HepG2 (cell line): ENCODE results near the gene HSF4. TPM values are rescaled to one million over a fixed set of nuclear protein-coding genes. Genes with fewer than 3 reads are reported as not detected.

ENCODE experiments used
- AGO1 ChIP-seq: fragments of 200-400 bp; formaldehyde crosslinking; IDR thresholded peaks from 2 replicates; pipeline ENCODE4 v1.6.1; 2017; ENCODE audit warnings: mild to moderate bottlenecking, low read depth, low read length, moderate library complexity; ENCODE audit not compliant: poor library complexity, severe bottlenecking
- AGO2 ChIP-seq: fragments of 200-400 bp; formaldehyde crosslinking; optimal IDR thresholded peaks from 2 replicates; pipeline ENCODE3; 2017; ENCODE audit warnings: mild to moderate bottlenecking, low read depth, low read length, moderate library complexity
- CENPBD1 ChIP-seq: sonication (generic); formaldehyde crosslinking; IDR thresholded peaks from 2 replicates; pipeline ENCODE4 v1.8.0; 2022; ENCODE audit warnings: missing genetic modification reagents, low read depth, mild to moderate bottlenecking, borderline replicate concordance
- DNMT1 ChIP-seq: sonication (generic); formaldehyde crosslinking; IDR thresholded peaks from 2 replicates; pipeline ENCODE4 v1.5.1; 2020; ENCODE audit warnings: mild to moderate bottlenecking, missing genetic modification reagents
- FOXO1 ChIP-seq: sonication (generic); formaldehyde crosslinking; IDR thresholded peaks from 2 replicates; pipeline ENCODE4 v1.4.0; 2020; ENCODE audit warnings: missing genetic modification reagents
- GFI1 ChIP-seq: sonication (generic); formaldehyde crosslinking; IDR thresholded peaks from 2 replicates; pipeline ENCODE4 v1.5.0; 2020; ENCODE audit warnings: missing genetic modification reagents, mild to moderate bottlenecking, borderline replicate concordance
- NBN ChIP-seq: fragments of 450-650 bp; conservative IDR thresholded peaks from 2 replicates; pipeline ENCODE4 v1.6.1; 2017
- PAX8 ChIP-seq: sonication (generic); formaldehyde crosslinking; IDR thresholded peaks from 2 replicates; pipeline ENCODE4 v1.8.0; 2022; ENCODE audit warnings: mild to moderate bottlenecking, missing genetic modification reagents, borderline replicate concordance
- PPARG ChIP-seq: conservative IDR thresholded peaks from 2 replicates; pipeline ENCODE4 v1.6.1; 2016; ENCODE audit warnings: missing biosample characterization, missing genetic modification reagents
- RARA ChIP-seq: IDR thresholded peaks from 2 replicates; pipeline ENCODE4 v1.6.1; 2016; ENCODE audit warnings: missing genetic modification reagents, missing compliant biosample characterization
- RBFOX2 ChIP-seq: fragments of 200-400 bp; formaldehyde crosslinking; IDR thresholded peaks from 2 replicates; pipeline ENCODE4 v1.6.1; 2017; ENCODE audit warnings: low read depth, mild to moderate bottlenecking, low read length
- ZKSCAN1 ChIP-seq: fragments of 150-350 bp; IDR thresholded peaks from 2 replicates; pipeline ENCODE4 v1.6.1; 2014; ENCODE audit warnings: low read length
- ZNF543 ChIP-seq: sonication (generic); formaldehyde crosslinking; IDR thresholded peaks from 2 replicates; pipeline ENCODE4 v1.4.0; 2020; ENCODE audit warnings: mild to moderate bottlenecking, missing genetic modification reagents
- ZNF549 ChIP-seq: sonication (generic); formaldehyde crosslinking; IDR thresholded peaks from 2 replicates; pipeline ENCODE4 v1.5.0; 2020; ENCODE audit warnings: missing genetic modification reagents
- ZNF567 ChIP-seq: sonication (generic); formaldehyde crosslinking; IDR thresholded peaks from 2 replicates; pipeline ENCODE4 v1.8.1; 2023; ENCODE audit warnings: mild to moderate bottlenecking, missing genetic modification reagents, borderline replicate concordance
- ZNF616 ChIP-seq: sonication (generic); formaldehyde crosslinking; IDR thresholded peaks from 2 replicates; pipeline ENCODE4 v1.5.0; 2020; ENCODE audit warnings: low read depth, mild to moderate bottlenecking, missing genetic modification reagents
- ZNF768 ChIP-seq: sonication (generic); formaldehyde crosslinking; IDR thresholded peaks from 2 replicates; pipeline ENCODE4 v1.4.0; 2020; ENCODE audit warnings: missing genetic modification reagents
- ZSCAN31 ChIP-seq: sonication (generic); formaldehyde crosslinking; IDR thresholded peaks from 2 replicates; pipeline ENCODE4 v1.5.0; 2020; ENCODE audit warnings: low read depth, mild to moderate bottlenecking, missing genetic modification reagents
- polyA plus RNA-seq, 8 experiments: library from polyadenylated mRNA; depleted of rRNA in 3 of 8; stranded (reverse) in 7 of 8; unstranded in 1 of 8; fragments of >200 nt; fragmentation: Illumina TruSeq in 4 of 8; extraction: Trizol in 4 of 8; gene quantifications; 2 replicates each; pipeline versions ENCODE4 v1.2.1 to v1.2.3, GENCODE V29; 2011 to 2016; ENCODE audit warnings: low read depth in 4 of 8, missing spikeins in 1 of 8, mixed read lengths in 1 of 8; ENCODE audit not compliant: insufficient read depth in 1 of 8
- total RNA-seq, 5 experiments: library from RNA; depleted of rRNA; stranded (reverse); fragments of >200 nt; fragmentation: Illumina TruSeq; extraction: Trizol; gene quantifications; 2 replicates each; pipeline ENCODE4 v1.2.3, GENCODE V29; 2016; ENCODE audit warnings: low read depth in 1 of 5
- TF ChIP-seq, protein P1 (sequence below), 2 experiments: IDR thresholded peaks; 2 replicates each; pipeline ENCODE4 v1.6.1; 2011 to 2012; ENCODE audit warnings: low read length in 2 of 2, borderline replicate concordance in 1 of 2, low read depth in 1 of 2, mild to moderate bottlenecking in 1 of 2, moderate library complexity in 1 of 2
- TF ChIP-seq, protein P2 (sequence below): sonication (generic); formaldehyde crosslinking; IDR thresholded peaks from 2 replicates; pipeline ENCODE4 v1.5.0; 2020; ENCODE audit warnings: mild to moderate bottlenecking, low read depth, missing genetic modification reagents, borderline replicate concordance
- TF ChIP-seq, protein P3 (sequence below): sonication (generic); formaldehyde crosslinking; IDR thresholded peaks from 2 replicates; pipeline ENCODE4 v1.4.0; 2020; ENCODE audit warnings: mild to moderate bottlenecking, missing genetic modification reagents

The HSF4 gene
- total and polyA plus RNA-seq, 2 of the 13 experiments (the other 11 are each of a cell fraction or from before 2014, with no cell fraction given) = 3.5 to 16.9 TPM

DNA sequence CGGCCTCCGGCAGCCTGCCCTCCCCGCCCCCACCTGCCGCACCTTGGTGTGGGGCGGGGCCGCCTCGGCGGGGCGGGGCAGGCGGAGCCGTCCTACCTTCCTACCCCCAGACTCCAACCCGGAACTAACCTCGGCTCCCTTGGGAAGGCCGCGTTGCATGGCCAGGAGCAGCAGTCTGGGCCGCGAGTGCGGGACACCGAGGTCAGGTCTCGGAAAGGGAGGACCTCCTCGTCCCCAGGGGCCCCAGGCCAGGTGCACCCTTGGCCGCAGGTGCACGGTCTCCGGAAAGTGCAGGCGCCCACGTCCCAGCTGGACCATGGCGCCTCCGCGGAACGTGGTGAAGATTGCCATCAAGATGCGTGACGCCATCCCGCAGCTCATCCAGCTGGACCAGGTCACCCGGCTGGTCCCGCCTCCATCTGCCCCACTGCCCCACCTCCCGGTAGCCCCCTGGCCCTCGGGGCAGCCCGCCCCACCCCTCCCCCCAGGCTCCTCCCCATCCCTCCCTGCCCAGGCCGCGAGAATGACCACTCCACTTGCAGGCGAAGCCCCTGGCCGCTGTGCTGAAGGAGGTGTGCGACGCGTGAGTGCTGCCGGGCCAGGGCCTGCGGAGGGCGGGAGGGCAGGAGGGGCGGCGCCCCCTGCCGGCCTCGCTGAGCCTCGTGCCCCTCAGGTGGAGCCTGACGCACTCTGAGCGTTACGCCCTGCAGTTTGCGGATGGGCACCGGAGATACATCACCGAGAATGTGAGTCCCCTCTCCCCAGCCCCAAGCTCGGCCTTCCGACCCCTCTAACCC lies 34.7 kb downstream of the HSF4 start, which contains the start of gene ELMO3 (continued):
- TF ChIP-seq, protein P1, sequence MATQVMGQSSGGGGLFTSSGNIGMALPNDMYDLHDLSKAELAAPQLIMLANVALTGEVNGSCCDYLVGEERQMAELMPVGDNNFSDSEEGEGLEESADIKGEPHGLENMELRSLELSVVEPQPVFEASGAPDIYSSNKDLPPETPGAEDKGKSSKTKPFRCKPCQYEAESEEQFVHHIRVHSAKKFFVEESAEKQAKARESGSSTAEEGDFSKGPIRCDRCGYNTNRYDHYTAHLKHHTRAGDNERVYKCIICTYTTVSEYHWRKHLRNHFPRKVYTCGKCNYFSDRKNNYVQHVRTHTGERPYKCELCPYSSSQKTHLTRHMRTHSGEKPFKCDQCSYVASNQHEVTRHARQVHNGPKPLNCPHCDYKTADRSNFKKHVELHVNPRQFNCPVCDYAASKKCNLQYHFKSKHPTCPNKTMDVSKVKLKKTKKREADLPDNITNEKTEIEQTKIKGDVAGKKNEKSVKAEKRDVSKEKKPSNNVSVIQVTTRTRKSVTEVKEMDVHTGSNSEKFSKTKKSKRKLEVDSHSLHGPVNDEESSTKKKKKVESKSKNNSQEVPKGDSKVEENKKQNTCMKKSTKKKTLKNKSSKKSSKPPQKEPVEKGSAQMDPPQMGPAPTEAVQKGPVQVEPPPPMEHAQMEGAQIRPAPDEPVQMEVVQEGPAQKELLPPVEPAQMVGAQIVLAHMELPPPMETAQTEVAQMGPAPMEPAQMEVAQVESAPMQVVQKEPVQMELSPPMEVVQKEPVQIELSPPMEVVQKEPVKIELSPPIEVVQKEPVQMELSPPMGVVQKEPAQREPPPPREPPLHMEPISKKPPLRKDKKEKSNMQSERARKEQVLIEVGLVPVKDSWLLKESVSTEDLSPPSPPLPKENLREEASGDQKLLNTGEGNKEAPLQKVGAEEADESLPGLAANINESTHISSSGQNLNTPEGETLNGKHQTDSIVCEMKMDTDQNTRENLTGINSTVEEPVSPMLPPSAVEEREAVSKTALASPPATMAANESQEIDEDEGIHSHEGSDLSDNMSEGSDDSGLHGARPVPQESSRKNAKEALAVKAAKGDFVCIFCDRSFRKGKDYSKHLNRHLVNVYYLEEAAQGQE (IDR thresholded peaks at IDR 0.05; ENCODE audit: borderline replicate concordance in 1 of 2, low read depth in 1 of 2, low read length in 2 of 2) = no peak
- TF ChIP-seq ZNF616 (CRISPR knock-in tag) (no peak), NBN (no peak), DNMT1 (CRISPR knock-in tag) (no peak), FOXO1 (CRISPR knock-in tag) (no peak), ZSCAN31 (CRISPR knock-in tag) (no peak), PAX8 (no peak), PPARG (CRISPR knock-in tag) (no peak), AGO1 (peak; percentile 32), ZKSCAN1 (no peak), CENPBD1 (CRISPR knock-in tag) (no peak), RBFOX2 (peak; percentile 85), ZNF567 (CRISPR knock-in tag) (no peak), RARA (CRISPR knock-in tag) (no peak), ZNF543 (CRISPR knock-in tag) (no peak), ZNF549 (CRISPR knock-in tag) (no peak), AGO2 (peak; percentile 97), ZNF768 (peak; percentile 12; the same call in 1 of the 2 replicates), GFI1 (no peak)
- TF ChIP-seq, protein P2, sequence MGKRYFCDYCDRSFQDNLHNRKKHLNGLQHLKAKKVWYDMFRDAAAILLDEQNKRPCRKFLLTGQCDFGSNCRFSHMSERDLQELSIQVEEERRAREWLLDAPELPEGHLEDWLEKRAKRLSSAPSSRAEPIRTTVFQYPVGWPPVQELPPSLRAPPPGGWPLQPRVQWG (CRISPR knock-in tag) = no peak
- TF ChIP-seq, protein P3, sequence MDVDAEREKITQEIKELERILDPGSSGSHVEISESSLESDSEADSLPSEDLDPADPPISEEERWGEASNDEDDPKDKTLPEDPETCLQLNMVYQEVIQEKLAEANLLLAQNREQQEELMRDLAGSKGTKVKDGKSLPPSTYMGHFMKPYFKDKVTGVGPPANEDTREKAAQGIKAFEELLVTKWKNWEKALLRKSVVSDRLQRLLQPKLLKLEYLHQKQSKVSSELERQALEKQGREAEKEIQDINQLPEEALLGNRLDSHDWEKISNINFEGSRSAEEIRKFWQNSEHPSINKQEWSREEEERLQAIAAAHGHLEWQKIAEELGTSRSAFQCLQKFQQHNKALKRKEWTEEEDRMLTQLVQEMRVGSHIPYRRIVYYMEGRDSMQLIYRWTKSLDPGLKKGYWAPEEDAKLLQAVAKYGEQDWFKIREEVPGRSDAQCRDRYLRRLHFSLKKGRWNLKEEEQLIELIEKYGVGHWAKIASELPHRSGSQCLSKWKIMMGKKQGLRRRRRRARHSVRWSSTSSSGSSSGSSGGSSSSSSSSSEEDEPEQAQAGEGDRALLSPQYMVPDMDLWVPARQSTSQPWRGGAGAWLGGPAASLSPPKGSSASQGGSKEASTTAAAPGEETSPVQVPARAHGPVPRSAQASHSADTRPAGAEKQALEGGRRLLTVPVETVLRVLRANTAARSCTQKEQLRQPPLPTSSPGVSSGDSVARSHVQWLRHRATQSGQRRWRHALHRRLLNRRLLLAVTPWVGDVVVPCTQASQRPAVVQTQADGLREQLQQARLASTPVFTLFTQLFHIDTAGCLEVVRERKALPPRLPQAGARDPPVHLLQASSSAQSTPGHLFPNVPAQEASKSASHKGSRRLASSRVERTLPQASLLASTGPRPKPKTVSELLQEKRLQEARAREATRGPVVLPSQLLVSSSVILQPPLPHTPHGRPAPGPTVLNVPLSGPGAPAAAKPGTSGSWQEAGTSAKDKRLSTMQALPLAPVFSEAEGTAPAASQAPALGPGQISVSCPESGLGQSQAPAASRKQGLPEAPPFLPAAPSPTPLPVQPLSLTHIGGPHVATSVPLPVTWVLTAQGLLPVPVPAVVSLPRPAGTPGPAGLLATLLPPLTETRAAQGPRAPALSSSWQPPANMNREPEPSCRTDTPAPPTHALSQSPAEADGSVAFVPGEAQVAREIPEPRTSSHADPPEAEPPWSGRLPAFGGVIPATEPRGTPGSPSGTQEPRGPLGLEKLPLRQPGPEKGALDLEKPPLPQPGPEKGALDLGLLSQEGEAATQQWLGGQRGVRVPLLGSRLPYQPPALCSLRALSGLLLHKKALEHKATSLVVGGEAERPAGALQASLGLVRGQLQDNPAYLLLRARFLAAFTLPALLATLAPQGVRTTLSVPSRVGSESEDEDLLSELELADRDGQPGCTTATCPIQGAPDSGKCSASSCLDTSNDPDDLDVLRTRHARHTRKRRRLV (CRISPR knock-in tag) = no peak
